C4-2B (cell line): ENCODE results near the gene DBNDD2.
A peak's percentile ranks its signal among the peaks of the same experiment; 100 is the strongest.

ENCODE experiments used
- H3K27ac ChIP-seq: fragments of 450-650 bp; 2 replicates; pipeline ENCODE4 v1.5.1; 2017
- ZFX ChIP-seq: fragments of 450-650 bp; IDR thresholded peaks from 2 replicates; pipeline ENCODE4 v1.6.1; 2017
- TF ChIP-seq, protein P1 (sequence below): fragments of 450-650 bp; conservative IDR thresholded peaks from 2 replicates; pipeline ENCODE4 v1.5.1; 2017; ENCODE audit warnings: mild to moderate bottlenecking

Gene DBNDD2

DNA sequence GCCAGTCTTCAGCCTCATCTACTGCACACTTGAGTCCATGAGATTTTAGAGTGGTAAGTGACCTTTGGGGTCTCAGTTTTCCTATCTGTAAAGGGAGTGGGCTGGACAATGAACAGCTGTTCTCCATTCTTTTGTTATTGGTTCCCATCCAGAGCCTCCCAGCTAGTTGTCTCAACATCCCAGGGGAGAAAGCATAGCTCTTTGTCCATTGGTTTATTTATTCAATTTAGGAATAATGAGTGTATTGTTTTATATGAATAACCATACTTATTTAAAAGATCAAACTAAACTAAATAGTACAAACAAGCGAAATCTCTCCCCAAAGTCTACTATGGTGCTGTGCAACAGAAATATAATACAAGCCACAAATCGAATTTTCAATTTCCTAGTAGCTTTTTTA is 21.5 kb downstream of the DBNDD2 start:
- no peak overlapping the region for H3K27ac ChIP-seq
- TF ChIP-seq, protein P1, sequence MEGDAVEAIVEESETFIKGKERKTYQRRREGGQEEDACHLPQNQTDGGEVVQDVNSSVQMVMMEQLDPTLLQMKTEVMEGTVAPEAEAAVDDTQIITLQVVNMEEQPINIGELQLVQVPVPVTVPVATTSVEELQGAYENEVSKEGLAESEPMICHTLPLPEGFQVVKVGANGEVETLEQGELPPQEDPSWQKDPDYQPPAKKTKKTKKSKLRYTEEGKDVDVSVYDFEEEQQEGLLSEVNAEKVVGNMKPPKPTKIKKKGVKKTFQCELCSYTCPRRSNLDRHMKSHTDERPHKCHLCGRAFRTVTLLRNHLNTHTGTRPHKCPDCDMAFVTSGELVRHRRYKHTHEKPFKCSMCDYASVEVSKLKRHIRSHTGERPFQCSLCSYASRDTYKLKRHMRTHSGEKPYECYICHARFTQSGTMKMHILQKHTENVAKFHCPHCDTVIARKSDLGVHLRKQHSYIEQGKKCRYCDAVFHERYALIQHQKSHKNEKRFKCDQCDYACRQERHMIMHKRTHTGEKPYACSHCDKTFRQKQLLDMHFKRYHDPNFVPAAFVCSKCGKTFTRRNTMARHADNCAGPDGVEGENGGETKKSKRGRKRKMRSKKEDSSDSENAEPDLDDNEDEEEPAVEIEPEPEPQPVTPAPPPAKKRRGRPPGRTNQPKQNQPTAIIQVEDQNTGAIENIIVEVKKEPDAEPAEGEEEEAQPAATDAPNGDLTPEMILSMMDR: no peak
- no peak for TF ChIP-seq ZFX

DNA sequence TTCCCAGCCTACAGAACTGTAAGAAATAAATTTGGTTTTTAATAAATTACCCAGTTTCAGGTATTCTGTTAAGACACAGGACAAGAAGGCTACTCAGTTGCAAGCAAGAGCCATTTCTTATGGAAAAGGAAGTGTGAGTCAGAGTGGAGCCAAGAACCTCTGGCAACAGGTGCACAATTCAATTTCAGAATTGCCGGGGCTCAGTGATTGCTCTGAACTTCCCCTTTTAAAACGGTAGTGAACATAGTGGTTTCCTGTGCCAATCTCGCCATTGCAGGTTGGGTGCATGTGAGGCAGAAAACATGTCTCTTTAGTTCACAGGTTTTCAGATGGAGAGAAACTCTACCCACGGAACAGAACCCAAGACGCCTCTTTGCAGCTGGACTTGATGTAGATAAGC is 24.2 kb downstream of the DBNDD2 start:
- H3K27ac ChIP-seq: no peak overlapping the region
- TF ChIP-seq ZFX: no peak
- TF ChIP-seq, protein P1: no peak

DNA sequence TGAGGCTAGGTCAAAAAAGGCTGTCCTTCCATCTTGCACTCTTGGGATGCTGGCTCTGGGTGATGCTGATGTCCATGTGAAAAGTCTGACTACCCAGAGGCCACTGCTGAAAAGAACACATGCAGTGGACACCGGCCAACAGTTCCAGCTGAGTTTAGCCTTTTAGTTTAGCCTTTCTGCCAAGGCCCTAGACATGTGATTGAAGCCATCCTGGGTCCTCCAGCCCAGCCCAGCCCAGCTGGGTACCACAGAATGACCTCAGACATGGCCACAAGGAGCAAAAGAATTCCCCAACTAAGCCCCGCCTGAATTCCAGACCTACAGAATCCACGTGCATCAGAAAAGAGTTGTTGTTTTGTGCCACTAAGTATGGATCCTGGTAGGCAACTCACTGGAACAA is 25.2 kb downstream of the DBNDD2 start:
- H3K27ac ChIP-seq: no peak overlapping the region
- TF ChIP-seq, protein P1: no peak
- no peak for TF ChIP-seq ZFX

DNA sequence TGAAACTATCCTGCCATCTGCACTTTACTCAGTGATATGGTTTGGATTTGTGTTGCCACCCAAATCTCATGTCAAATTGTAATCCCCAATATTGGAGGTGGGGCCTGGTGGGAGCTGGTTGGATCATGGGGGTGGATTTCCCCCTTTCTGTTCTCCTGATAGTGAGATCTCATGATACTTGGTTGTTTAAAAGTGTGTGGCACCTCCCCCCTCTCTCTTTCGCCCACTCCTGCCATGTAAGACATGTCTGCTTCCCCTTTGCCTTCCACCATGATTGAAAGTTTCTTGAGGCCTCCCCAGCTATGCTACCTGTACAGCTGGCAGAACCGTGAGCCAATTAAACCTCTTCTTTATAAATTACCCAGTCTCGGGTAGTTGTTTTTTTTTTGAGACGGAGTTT is 25.9 kb downstream of the DBNDD2 start:
- TF ChIP-seq ZFX: no peak
- TF ChIP-seq, protein P1: no peak
- no peak overlapping the region for H3K27ac ChIP-seq

DNA sequence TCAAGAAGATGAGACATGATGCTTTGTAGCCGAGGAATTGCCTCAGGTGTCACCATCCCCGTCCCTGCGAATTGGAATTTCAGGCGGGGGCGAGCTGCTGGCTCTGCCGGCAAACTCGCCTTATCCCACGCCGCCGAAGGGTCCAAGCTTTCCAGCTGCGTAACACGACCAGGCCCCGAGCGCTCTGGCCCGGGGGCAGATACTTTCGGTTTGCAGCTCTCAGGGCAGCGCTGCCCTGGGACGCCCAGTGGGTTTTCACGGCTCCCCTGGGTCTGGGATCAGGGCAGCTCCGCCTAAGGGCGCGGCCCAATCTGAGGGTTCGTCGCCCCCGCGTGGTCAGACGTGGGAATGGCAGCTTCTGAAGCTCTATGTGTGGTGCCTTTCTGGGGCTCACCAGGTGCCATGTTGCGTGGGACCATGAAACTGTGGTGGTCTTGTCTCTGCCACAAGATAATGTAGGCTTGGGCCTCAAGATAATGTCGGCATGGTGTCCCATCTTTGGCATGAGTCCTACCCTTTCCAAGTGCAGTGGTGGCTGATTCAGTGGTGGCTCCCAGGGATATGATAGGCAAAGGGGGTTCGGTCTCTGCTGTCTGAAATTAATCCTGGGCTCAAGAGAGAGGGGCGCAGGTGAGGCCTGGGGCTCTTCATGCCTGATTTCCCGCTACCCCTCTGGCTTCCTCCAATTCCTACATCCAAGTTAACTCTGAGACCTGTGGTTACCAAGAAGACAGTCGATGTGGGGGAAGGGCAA is 28.8 kb downstream of the DBNDD2 start:
- no peak for TF ChIP-seq ZFX
- TF ChIP-seq, protein P1: peak; percentile 98

DNA sequence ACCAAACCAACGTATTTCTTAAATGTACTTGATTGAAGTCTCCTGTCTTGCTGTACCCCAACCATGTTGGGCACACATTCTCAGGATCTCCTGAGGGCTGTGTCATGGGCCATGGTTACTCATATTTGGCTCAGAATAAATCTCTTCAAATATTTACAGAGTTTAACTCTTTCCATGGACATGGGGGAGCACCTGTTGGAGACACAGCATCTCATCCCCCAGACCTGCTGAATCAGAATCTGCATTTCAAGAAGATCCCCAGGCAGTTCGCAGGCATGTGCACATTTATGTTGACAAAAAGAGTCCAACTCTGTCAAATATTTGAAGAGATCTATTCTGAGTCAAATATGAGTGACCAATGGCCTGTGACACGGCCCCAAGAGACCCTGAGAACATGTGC is 32.3 kb downstream of the DBNDD2 start:
- no peak for TF ChIP-seq ZFX
- TF ChIP-seq, protein P1: no peak
- no peak overlapping the region for H3K27ac ChIP-seq

More for the DNA sequence above, 28.8 kb downstream of the DBNDD2 start:
- H3K27ac ChIP-seq: peak overlapping the region; percentile 47; the same call in 1 of the 2 replicates

DNA sequence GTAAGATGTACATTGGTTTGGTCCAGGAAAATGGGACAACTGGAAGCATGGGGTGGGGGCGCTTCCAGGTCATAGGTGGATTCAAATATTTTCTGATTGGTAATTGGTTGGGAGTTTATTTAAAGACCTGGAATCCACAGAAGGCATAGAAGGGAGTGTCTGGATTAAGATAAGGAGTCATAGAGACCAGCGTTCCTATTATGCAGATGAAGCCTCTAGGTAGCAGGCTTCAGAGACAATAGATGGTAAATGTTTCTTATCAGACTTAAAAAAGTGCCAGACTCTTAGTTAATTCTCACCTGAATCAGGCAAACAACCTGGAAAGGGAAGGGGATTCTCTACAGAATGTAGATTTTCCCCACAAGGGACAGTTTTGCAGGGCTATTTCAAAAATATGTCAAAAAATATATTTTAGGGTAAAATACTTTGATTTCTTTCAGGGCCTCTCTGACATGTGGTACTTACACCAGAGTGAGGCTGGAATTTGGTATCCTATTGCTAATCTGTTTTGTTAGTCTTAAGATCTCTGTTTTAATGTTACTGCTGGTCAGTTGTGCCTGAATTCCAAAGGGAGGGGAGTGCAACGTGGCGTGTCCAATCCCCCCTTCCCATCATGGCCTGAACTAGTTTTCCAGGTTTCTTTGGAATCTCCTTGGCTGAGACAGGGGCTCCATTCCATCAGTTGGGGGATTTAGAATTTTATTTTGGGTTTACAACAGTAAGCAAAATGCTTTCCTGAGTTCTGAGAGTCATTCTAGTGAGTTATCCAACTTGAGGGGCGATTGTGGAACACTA is 33.0 kb downstream of the DBNDD2 start:
- no peak overlapping the region for H3K27ac ChIP-seq
- no peak for TF ChIP-seq ZFX
- TF ChIP-seq, protein P1: no peak
